Measurements from ENCODE around the gene HSP90B1.

The HSP90B1 gene

GRCh38 chr12:103929784-103930033 lies 501 bp upstream of the HSP90B1 start:
- TF ChIP-seq CTCF (IDR thresholded peaks at IDR 0.05; ENCODE audit: extremely low read depth, missing control alignments), result no peak
- no peak for DNase-seq (ENCODE audit: low spot score)

GRCh38 chr12:103930787-103931735 lies 851 bp downstream of the HSP90B1 start:
- DNase-seq (ENCODE audit: low spot score), result peak; percentile 12

DNA sequence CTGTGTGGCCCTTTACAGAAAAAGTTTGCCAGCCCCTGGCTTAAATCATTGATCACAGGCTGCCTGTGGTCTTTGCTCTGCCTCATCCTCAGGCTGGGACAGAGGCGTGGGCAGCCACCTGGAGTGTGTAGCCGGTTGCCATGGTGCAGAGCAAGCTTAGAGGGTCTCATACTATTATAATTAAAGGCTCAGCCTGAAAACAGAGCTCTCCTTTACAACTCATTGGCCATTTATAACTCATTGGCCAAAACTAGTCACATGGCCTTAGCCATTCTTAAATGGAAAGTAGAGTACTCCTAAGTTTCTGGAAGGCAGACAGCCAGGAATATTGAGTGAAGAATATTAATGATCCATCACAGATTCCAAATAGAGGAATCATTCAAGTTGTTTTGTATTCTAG lies 3.0 kb downstream of the HSP90B1 start:
- DNase-seq (ENCODE audit: low spot score), result no peak
- no peak for TF ChIP-seq CTCF (IDR thresholded peaks at IDR 0.05; ENCODE audit: extremely low read depth, missing control alignments)

More at GRCh38 chr12:103930787-103931735, 851 bp downstream of the HSP90B1 start:
- TF ChIP-seq CTCF (IDR thresholded peaks at IDR 0.05; ENCODE audit: extremely low read depth, missing control alignments), result no peak

DNA sequence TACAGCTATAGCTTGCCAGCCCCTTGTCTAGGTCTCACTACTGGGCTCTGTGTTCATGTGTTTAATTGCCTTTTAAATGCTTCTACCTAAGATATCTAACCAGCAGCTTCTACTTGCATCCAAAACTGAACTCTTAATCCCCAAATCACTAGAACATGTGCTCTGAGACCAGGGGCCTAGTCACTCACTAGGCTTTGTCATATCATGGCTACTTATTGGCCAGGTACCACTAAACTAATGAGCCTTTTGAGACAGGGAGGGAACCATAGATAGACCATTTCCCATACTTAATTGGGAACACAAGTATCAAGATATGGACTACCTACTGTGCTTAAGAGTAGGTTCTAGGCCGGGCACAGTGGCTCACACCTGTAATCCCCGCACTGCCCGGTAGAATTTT lies 6.5 kb downstream of the HSP90B1 start:
- no peak for TF ChIP-seq CTCF (IDR thresholded peaks at IDR 0.05; ENCODE audit: extremely low read depth, missing control alignments)
- no peak for DNase-seq (ENCODE audit: low spot score)

DNA sequence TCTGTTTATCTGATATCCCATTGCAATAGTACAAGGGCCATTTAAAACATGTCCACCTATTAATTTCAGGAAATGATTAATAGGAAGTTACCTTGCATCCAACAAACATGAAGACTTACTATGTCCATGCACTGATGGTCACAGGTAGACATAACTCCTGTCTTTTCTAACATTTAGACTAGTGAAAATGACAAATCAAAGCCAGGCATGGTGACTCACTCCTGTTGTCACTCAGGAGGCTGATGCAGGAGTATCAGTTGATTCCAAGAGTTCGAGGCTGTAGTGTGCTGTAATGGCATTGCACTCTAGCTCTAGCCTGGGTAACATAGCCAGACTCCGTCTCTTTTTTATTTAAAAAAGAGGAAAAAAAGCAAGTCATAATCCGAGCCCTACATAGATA lies 14.8 kb downstream of the HSP90B1 start:
- TF ChIP-seq CTCF (IDR thresholded peaks at IDR 0.05; ENCODE audit: extremely low read depth, missing control alignments), result no peak
- no peak for DNase-seq (ENCODE audit: low spot score)

- no peak for TF ChIP-seq CTCF (IDR thresholded peaks at IDR 0.05; ENCODE audit: extremely low read depth, missing control alignments)
- DNase-seq (ENCODE audit: low spot score), result no peak
Measured at GRCh38 chr12:103947871-103948555, 17.8 kb downstream of the HSP90B1 start.

- no peak for TF ChIP-seq CTCF (IDR thresholded peaks at IDR 0.05; ENCODE audit: extremely low read depth, missing control alignments)
Measured at GRCh38 chr12:103948746-103949406, 18.7 kb downstream of the HSP90B1 start.

More at GRCh38 chr12:103948746-103949406, 18.7 kb downstream of the HSP90B1 start:
- no peak for DNase-seq (ENCODE audit: low spot score)

Measured in GM20000 (cell line).